SU-DHL-6 (cell line): ENCODE measurements around the gene SHROOM2.

Source experiments
- EZH2phosphoT487 ChIP-seq: fragments of 200-600 bp; sonication (generic), shearing (Covaris generic); conservative IDR thresholded peaks from 2 replicates; pipeline ENCODE4 v1.6.1; 2018; ENCODE audit warnings: mild to moderate bottlenecking, antibody characterized with exemption, low read length, moderate library complexity, mixed read lengths
- TF ChIP-seq, protein P1 (sequence below): fragments of 200-600 bp; sonication (generic); IDR thresholded peaks from one replicate; pipeline ENCODE4 v1.5.1; 2017; ENCODE audit warnings: antibody characterized with exemption, mild to moderate bottlenecking, low read length, moderate library complexity; ENCODE audit not compliant: insufficient read depth, poor library complexity, severe bottlenecking

DNA sequence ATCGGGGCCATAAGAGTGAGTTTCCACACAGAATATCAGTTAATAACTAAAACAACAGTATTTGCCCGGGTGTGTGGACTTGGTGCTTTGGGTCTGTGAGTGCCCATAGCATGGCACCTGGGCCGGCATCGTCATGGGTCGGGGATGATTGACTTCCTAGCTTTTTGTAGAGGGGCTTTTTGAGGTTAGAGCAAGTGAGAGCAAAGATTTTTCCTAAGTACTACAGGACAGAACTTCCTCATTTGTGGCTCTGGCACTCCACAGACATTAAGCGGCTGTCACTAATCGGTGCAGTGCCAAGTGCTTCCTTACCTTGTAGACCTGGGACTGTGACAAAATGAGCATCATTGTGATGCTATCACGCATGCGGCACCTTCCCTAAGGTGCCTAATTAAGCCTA is 81.0 kb downstream of the SHROOM2 start:
- TF ChIP-seq, protein P1, sequence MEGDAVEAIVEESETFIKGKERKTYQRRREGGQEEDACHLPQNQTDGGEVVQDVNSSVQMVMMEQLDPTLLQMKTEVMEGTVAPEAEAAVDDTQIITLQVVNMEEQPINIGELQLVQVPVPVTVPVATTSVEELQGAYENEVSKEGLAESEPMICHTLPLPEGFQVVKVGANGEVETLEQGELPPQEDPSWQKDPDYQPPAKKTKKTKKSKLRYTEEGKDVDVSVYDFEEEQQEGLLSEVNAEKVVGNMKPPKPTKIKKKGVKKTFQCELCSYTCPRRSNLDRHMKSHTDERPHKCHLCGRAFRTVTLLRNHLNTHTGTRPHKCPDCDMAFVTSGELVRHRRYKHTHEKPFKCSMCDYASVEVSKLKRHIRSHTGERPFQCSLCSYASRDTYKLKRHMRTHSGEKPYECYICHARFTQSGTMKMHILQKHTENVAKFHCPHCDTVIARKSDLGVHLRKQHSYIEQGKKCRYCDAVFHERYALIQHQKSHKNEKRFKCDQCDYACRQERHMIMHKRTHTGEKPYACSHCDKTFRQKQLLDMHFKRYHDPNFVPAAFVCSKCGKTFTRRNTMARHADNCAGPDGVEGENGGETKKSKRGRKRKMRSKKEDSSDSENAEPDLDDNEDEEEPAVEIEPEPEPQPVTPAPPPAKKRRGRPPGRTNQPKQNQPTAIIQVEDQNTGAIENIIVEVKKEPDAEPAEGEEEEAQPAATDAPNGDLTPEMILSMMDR, result no peak
- no peak for TF ChIP-seq EZH2phosphoT487
